HCT116 (cell line): ENCODE results near the gene VIPR1. TPM values are rescaled to one million over a fixed set of nuclear protein-coding genes. Genes with fewer than 3 reads are reported as not detected.

Experiments
- ATAC-seq: fragments of 200-7000 bp; cut with Tn5 transposase; 2 replicates; pipeline ENCODE4 v1.9.1; 2020; ENCODE audit warnings: mild to moderate bottlenecking, moderate library complexity
- BruUV-seq: library from RNA; stranded (reverse); fragments of 400-500 nt; replicated peaks from 2 replicates; lab custom pipeline; 2021; lab: Mats Ljungman, UMichigan
- CTCF ChIA-PET: fragments of 300-600 bp; sonication (Branson Sonifier 250); formaldehyde crosslinking; loops from one replicate; lab custom pipeline; 2021; ENCODE audit warnings: antibody characterized with exemption; lab: Charles Lee
- POLR2A ChIA-PET: fragments of 300-600, 350-600 bp; sonication (Branson Sonifier 250); formaldehyde crosslinking; loops from one replicate; lab custom pipeline; 2021; ENCODE audit warnings: antibody characterized with exemption; lab: Charles Lee
- RAD21 ChIA-PET, 2 experiments: fragments of 300-600 bp; sonication (Branson Sonifier 250); formaldehyde crosslinking; loops; one replicate each; lab custom pipeline; 2023; ENCODE audit warnings: low total read pairs in 2 of 2; ENCODE audit not compliant: uncharacterized antibody in 2 of 2, unreplicated experiment in 2 of 2, low non-redundant PET in 1 of 2; lab: Charles Lee
- DNase-seq: peaks from one replicate; pipeline ENCODE4 v3.0.0-alpha.2; 2010; ENCODE audit warnings: low read depth, low spot score
- H2AFZ ChIP-seq: fragments of 200-600 bp; shearing (Covaris generic), sonication (generic); 2 replicates; pipeline ENCODE4 v1.6.1; 2017; ENCODE audit warnings: low read depth, mixed run types, mixed read lengths, antibody characterized with exemption, low read length; ENCODE audit not compliant: poor library complexity, severe bottlenecking
- H3K27ac ChIP-seq: 2 replicates; pipeline ENCODE4 v1.5.1; 2012; ENCODE audit warnings: low read depth, low read length
- H3K27me3 ChIP-seq: fragments of 200-600 bp; sonication (generic); 2 replicates; pipeline ENCODE4 v1.6.1; 2016; ENCODE audit warnings: mixed run types, low read length, mixed read lengths; ENCODE audit not compliant: insufficient read depth
- H3K36me3 ChIP-seq, 2 experiments: fragments of 200-500 bp in 1 of 2; fragments of 200-600 bp in 1 of 2; sonication (Bioruptor generic) in 1 of 2; sonication (generic) in 1 of 2; 2 replicates each; pipeline versions ENCODE4 v1.5.1 to v1.6.1; 2014 to 2016; ENCODE audit warnings: low read length in 2 of 2, inconsistent platforms in 1 of 2, mixed read lengths in 1 of 2, mixed run types in 1 of 2; ENCODE audit not compliant: insufficient read depth in 2 of 2, control insufficient read depth in 1 of 2
- H3K4me1 ChIP-seq, 2 experiments: fragments of 200-600 bp in 1 of 2; sonication (generic) in 1 of 2; 2 replicates each; pipeline versions ENCODE4 v1.5.1 to v1.6.1; 2012 to 2017; ENCODE audit warnings: low read length in 2 of 2, inconsistent platforms in 1 of 2, mild to moderate bottlenecking in 1 of 2, mixed read lengths in 1 of 2, mixed run types in 1 of 2, moderate library complexity in 1 of 2; ENCODE audit not compliant: insufficient read depth in 2 of 2, control insufficient read depth in 1 of 2
- H3K4me2 ChIP-seq: fragments of 200-600 bp; sonication (generic); 2 replicates; pipeline ENCODE4 v1.6.1; 2017; ENCODE audit warnings: mixed run types, low read length, mixed read lengths
- H3K4me3 ChIP-seq, 2 experiments: fragments of 200-600 bp in 1 of 2; sonication (generic) in 1 of 2; replicated peaks in 1 of 2; 2 replicates each; pipeline ENCODE4 v1.5.1; 2011 to 2016; ENCODE audit warnings: low read length in 2 of 2, control low read depth in 1 of 2, low read depth in 1 of 2, mild to moderate bottlenecking in 1 of 2, mixed read lengths in 1 of 2, mixed run types in 1 of 2
- H3K79me2 ChIP-seq: fragments of 200-600 bp; sonication (generic); 2 replicates; pipeline ENCODE4 v1.6.1; 2017; ENCODE audit warnings: mild to moderate bottlenecking, mixed run types, low read length, moderate library complexity, mixed read lengths; ENCODE audit not compliant: insufficient read depth
- H3K9ac ChIP-seq: fragments of 200-600 bp; sonication (generic); 2 replicates; pipeline ENCODE4 v1.6.1; 2016; ENCODE audit warnings: low read length, mixed read lengths
- H3K9me2 ChIP-seq: fragments of 200-600 bp; sonication (generic), shearing (Covaris generic); 2 replicates; pipeline ENCODE4 v1.6.1; 2017; ENCODE audit warnings: mixed run types, mild to moderate bottlenecking, moderate library complexity; ENCODE audit not compliant: insufficient read depth
- H3K9me3 ChIP-seq, 2 experiments: fragments of 200-500 bp in 1 of 2; fragments of 200-600 bp in 1 of 2; sonication (Bioruptor generic) in 1 of 2; sonication (generic) in 1 of 2; 2 replicates each; pipeline ENCODE4 v1.6.1; 2014 to 2017; ENCODE audit warnings: low read length in 2 of 2, mixed read lengths in 2 of 2, inconsistent platforms in 1 of 2, low read depth in 1 of 2, mild to moderate bottlenecking in 1 of 2, mixed run types in 1 of 2, moderate library complexity in 1 of 2; ENCODE audit not compliant: control insufficient read depth in 1 of 2, insufficient read depth in 1 of 2
- H4K20me1 ChIP-seq: fragments of 200-600 bp; sonication (generic), shearing (Covaris generic); 2 replicates; pipeline ENCODE4 v1.6.1; 2017; ENCODE audit warnings: mixed run types, mild to moderate bottlenecking, moderate library complexity; ENCODE audit not compliant: insufficient read depth
- CEBPB ChIP-seq: IDR thresholded peaks from 2 replicates; pipeline ENCODE4 v1.6.1; 2012; ENCODE audit warnings: low read depth
- CTCF ChIP-seq, 3 experiments: fragments of 200-600 bp in 1 of 3; sonication (generic) in 1 of 3; IDR thresholded peaks in 2 of 3; conservative IDR thresholded peaks in 1 of 3; 2 replicates each; pipeline ENCODE4 v1.5.1; 2012 to 2017; ENCODE audit warnings: low read depth in 2 of 3, low read length in 2 of 3, antibody characterized with exemption in 1 of 3, borderline replicate concordance in 1 of 3, control low read depth in 1 of 3, mild to moderate bottlenecking in 1 of 3, mixed read lengths in 1 of 3, mixed run types in 1 of 3, moderate library complexity in 1 of 3; ENCODE audit not compliant: insufficient read depth in 1 of 3
- ELF1 ChIP-seq: IDR thresholded peaks from 2 replicates; pipeline ENCODE4 v1.6.1; 2012; ENCODE audit warnings: low read depth, borderline replicate concordance
- EZH2 ChIP-seq: fragments of 200-600 bp; sonication (generic); IDR thresholded peaks from 2 replicates; pipeline ENCODE4 v1.6.1; 2017; ENCODE audit warnings: antibody characterized with exemption, mixed run types
- JUND ChIP-seq: IDR thresholded peaks from 2 replicates; pipeline ENCODE4 v1.6.1; 2012
- POLR2AphosphoS5 ChIP-seq: IDR thresholded peaks from 2 replicates; pipeline ENCODE4 v1.6.1; 2011; ENCODE audit warnings: mild to moderate bottlenecking, low read depth, low read length, moderate library complexity
- SIN3A ChIP-seq: IDR thresholded peaks from 2 replicates; pipeline ENCODE4 v1.6.1; 2012; ENCODE audit warnings: low read depth
- ZBTB33 ChIP-seq: IDR thresholded peaks from 2 replicates; pipeline ENCODE4 v1.6.1; 2011; ENCODE audit warnings: mild to moderate bottlenecking, low read length, moderate library complexity; ENCODE audit not compliant: insufficient replicate concordance; ENCODE audit errors: extremely low read depth
- ZFX ChIP-seq: fragments of 450-650 bp; IDR thresholded peaks from 2 replicates; pipeline ENCODE4 v1.6.1; 2017
- intact Hi-C: fragments of 100-400 bp; cut with micrococcal nuclease; formaldehyde crosslinking; loops from 2 replicates; pipeline ENCODE4 v1.10.0; 2022
- total RNA-seq: library from RNA; stranded (reverse); gene quantifications from one replicate; pipeline ENCODE4 v1.2.1, GENCODE V29; 2021; ENCODE audit not compliant: unreplicated experiment
- TF ChIP-seq, protein P1 (sequence below): IDR thresholded peaks from 2 replicates; pipeline ENCODE4 v1.6.1; 2012; ENCODE audit warnings: low read depth

The VIPR1 gene
- total RNA-seq, 1 experiment from 2014 or later: 9.6 TPM

- TF ChIP-seq ELF1: no peak
- no peak for TF ChIP-seq EZH2
- no peak for TF ChIP-seq JUND
- no peak for TF ChIP-seq ZBTB33
- TF ChIP-seq CEBPB: no peak
- TF ChIP-seq CTCF (IDR thresholded peaks at IDR 0.05 in 2 of 3, conservative IDR thresholded peaks at IDR 0.05 in 1 of 3; ENCODE audit: borderline replicate concordance in 1 of 3, insufficient read depth in 1 of 3, low read depth in 2 of 3, low read length in 2 of 3): no peak
- TF ChIP-seq, protein P1, sequence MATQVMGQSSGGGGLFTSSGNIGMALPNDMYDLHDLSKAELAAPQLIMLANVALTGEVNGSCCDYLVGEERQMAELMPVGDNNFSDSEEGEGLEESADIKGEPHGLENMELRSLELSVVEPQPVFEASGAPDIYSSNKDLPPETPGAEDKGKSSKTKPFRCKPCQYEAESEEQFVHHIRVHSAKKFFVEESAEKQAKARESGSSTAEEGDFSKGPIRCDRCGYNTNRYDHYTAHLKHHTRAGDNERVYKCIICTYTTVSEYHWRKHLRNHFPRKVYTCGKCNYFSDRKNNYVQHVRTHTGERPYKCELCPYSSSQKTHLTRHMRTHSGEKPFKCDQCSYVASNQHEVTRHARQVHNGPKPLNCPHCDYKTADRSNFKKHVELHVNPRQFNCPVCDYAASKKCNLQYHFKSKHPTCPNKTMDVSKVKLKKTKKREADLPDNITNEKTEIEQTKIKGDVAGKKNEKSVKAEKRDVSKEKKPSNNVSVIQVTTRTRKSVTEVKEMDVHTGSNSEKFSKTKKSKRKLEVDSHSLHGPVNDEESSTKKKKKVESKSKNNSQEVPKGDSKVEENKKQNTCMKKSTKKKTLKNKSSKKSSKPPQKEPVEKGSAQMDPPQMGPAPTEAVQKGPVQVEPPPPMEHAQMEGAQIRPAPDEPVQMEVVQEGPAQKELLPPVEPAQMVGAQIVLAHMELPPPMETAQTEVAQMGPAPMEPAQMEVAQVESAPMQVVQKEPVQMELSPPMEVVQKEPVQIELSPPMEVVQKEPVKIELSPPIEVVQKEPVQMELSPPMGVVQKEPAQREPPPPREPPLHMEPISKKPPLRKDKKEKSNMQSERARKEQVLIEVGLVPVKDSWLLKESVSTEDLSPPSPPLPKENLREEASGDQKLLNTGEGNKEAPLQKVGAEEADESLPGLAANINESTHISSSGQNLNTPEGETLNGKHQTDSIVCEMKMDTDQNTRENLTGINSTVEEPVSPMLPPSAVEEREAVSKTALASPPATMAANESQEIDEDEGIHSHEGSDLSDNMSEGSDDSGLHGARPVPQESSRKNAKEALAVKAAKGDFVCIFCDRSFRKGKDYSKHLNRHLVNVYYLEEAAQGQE: no peak
- TF ChIP-seq POLR2AphosphoS5: no peak
- no peak for TF ChIP-seq ZFX
- no peak for TF ChIP-seq SIN3A
- no peak overlapping the region for H3K4me3 ChIP-seq
- ATAC-seq: no peak
Measured at GRCh38 chr3:42530073-42530472, 27.6 kb downstream of the VIPR1 start.

More at GRCh38 chr3:42530073-42530472, 27.6 kb downstream of the VIPR1 start:
- Histone ChIP-seq H3K36me3 (no peaks in the 10 kb centered on the region), H3K4me2 (no peak overlapping the region), H3K9me2 (no peaks in the 10 kb centered on the region), H4K20me1 (no peaks in the 10 kb centered on the region), H3K79me2 (no peaks in the 10 kb centered on the region), H2AFZ (no peak overlapping the region), H3K27ac (no peak overlapping the region), H3K4me1 (peaks cover 3 to 5% of the 10 kb centered on the region in 2 experiments; a peak in 2 of 4 replicates), H3K27me3 (no peaks in the 10 kb centered on the region), H3K9me3 (no peaks in the 10 kb centered on the region), H3K9ac (no peak overlapping the region)
- ChIA-PET POLR2A (no interaction called here), CTCF (no interaction called here), RAD21 (no interaction called here)
- intact Hi-C loops: no loop called here
- no peak for DNase-seq
- BruUV-seq: no TSS peak
